Measurements from ENCODE around the gene SPATA9. TPM values are rescaled to one million over a fixed set of nuclear protein-coding genes. Genes with fewer than 3 reads are reported as not detected.

SPATA9 gene
- total and polyA plus RNA-seq, 2 of the 13 experiments (the other 11 are each of a cell fraction or from before 2014, with no cell fraction given): not detected

DNA sequence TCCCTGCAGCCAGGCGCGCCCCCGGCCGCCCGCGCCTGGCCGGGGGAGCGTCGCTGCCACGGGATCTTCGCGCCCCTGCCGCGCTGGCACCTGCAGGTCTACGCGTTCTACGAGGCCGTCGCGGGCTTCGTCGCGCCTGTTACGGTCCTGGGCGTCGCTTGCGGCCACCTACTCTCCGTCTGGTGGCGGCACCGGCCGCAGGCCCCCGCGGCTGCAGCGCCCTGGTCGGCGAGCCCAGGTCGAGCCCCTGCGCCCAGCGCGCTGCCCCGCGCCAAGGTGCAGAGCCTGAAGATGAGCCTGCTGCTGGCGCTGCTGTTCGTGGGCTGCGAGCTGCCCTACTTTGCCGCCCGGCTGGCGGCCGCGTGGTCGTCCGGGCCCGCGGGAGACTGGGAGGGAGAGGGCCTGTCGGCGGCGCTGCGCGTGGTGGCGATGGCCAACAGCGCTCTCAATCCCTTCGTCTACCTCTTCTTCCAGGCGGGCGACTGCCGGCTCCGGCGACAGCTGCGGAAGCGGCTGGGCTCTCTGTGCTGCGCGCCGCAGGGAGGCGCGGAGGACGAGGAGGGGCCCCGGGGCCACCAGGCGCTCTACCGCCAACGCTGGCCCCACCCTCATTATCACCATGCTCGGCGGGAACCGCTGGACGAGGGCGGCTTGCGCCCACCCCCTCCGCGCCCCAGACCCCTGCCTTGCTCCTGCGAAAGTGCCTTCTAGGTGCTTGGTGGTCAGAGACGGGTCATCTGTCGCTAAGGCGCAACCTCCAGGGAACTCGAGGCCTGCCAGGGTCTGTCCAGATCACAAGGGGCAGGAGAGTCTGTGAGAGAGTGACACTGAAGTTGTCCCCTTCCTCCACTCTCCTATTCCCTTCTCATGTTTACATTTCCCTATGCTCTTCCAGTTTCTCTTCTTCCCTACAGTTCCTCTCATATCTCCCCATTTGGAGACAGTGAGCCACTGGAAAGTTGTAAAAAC, 61.6 kb downstream of the SPATA9 start (continued):
- TF ChIP-seq, protein P1, sequence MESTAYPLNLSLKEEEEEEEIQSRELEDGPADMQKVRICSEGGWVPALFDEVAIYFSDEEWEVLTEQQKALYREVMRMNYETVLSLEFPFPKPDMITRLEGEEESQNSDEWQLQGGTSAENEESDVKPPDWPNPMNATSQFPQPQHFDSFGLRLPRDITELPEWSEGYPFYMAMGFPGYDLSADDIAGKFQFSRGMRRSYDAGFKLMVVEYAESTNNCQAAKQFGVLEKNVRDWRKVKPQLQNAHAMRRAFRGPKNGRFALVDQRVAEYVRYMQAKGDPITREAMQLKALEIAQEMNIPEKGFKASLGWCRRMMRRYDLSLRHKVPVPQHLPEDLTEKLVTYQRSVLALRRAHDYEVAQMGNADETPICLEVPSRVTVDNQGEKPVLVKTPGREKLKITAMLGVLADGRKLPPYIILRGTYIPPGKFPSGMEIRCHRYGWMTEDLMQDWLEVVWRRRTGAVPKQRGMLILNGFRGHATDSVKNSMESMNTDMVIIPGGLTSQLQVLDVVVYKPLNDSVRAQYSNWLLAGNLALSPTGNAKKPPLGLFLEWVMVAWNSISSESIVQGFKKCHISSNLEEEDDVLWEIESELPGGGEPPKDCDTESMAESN (CRISPR knock-in tag; conservative IDR thresholded peaks at IDR 0.05): peak; percentile 56; the same call in 1 of the 2 replicates
- no peak for TF ChIP-seq ZBTB1 (CRISPR knock-in tag; IDR thresholded peaks at IDR 0.05; ENCODE audit: borderline replicate concordance)
- TF ChIP-seq EED (CRISPR knock-in tag; IDR thresholded peaks at IDR 0.05): peak; percentile 85
- TF ChIP-seq HMG20B (CRISPR knock-in tag; conservative IDR thresholded peaks at IDR 0.05): no peak
- no peak for TF ChIP-seq ZNF557 (CRISPR knock-in tag; IDR thresholded peaks at IDR 0.05)
- TF ChIP-seq, protein P2, sequence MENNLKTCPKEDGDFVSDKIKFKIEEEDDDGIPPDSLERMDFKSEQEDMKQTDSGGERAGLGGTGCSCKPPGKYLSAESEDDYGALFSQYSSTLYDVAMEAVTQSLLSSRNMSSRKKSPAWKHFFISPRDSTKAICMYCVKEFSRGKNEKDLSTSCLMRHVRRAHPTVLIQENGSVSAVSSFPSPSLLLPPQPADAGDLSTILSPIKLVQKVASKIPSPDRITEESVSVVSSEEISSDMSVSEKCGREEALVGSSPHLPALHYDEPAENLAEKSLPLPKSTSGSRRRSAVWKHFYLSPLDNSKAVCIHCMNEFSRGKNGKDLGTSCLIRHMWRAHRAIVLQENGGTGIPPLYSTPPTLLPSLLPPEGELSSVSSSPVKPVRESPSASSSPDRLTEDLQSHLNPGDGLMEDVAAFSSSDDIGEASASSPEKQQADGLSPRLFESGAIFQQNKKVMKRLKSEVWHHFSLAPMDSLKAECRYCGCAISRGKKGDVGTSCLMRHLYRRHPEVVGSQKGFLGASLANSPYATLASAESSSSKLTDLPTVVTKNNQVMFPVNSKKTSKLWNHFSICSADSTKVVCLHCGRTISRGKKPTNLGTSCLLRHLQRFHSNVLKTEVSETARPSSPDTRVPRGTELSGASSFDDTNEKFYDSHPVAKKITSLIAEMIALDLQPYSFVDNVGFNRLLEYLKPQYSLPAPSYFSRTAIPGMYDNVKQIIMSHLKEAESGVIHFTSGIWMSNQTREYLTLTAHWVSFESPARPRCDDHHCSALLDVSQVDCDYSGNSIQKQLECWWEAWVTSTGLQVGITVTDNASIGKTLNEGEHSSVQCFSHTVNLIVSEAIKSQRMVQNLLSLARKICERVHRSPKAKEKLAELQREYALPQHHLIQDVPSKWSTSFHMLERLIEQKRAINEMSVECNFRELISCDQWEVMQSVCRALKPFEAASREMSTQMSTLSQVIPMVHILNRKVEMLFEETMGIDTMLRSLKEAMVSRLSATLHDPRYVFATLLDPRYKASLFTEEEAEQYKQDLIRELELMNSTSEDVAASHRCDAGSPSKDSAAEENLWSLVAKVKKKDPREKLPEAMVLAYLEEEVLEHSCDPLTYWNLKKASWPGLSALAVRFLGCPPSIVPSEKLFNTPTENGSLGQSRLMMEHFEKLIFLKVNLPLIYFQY (CRISPR knock-in tag; IDR thresholded peaks at IDR 0.05; ENCODE audit: borderline replicate concordance): no peak
- TF ChIP-seq NPAS2 (CRISPR knock-in tag; IDR thresholded peaks at IDR 0.05; ENCODE audit: borderline replicate concordance): no peak
- TF ChIP-seq ZNF766 (CRISPR knock-in tag; IDR thresholded peaks at IDR 0.05; ENCODE audit: borderline replicate concordance): 0 out of 2 replicates have a peak, but pooled peaks have one; percentile 64
- no peak for TF ChIP-seq PITX1 (CRISPR knock-in tag; IDR thresholded peaks at IDR 0.05)
- no peak for TF ChIP-seq ZNF329 (CRISPR knock-in tag; IDR thresholded peaks at IDR 0.05; ENCODE audit: low read depth)
- TF ChIP-seq ETV6 (CRISPR knock-in tag; conservative IDR thresholded peaks at IDR 0.05): no peak; the same call in 1 of the 2 replicates
- TF ChIP-seq KLF13 (CRISPR knock-in tag; IDR thresholded peaks at IDR 0.05): no peak
- TF ChIP-seq SMAD3 (CRISPR knock-in tag; IDR thresholded peaks at IDR 0.05): no peak
- no peak for TF ChIP-seq ARHGAP35 (CRISPR knock-in tag; IDR thresholded peaks at IDR 0.05; ENCODE audit: borderline replicate concordance)
- TF ChIP-seq RBFOX2 (IDR thresholded peaks at IDR 0.05; ENCODE audit: low read depth, low read length): peak; percentile 55
- no peak for TF ChIP-seq ZNF792 (CRISPR knock-in tag; IDR thresholded peaks at IDR 0.05)
- TF ChIP-seq HNRNPH1 (optimal IDR thresholded peaks at IDR 0.05; ENCODE audit: low read depth, low read length): no peak
- 0 out of 2 replicates have a peak, but pooled peaks have one; percentile 60 for TF ChIP-seq AHR (CRISPR knock-in tag; IDR thresholded peaks at IDR 0.05)
- peak; percentile 78; the same call in 1 of the 2 replicates for TF ChIP-seq ZNF562 (CRISPR knock-in tag; IDR thresholded peaks at IDR 0.05; ENCODE audit: borderline replicate concordance)
- no peak for TF ChIP-seq REXO4 (CRISPR knock-in tag; IDR thresholded peaks at IDR 0.05; ENCODE audit: borderline replicate concordance)
- TF ChIP-seq, protein P3, sequence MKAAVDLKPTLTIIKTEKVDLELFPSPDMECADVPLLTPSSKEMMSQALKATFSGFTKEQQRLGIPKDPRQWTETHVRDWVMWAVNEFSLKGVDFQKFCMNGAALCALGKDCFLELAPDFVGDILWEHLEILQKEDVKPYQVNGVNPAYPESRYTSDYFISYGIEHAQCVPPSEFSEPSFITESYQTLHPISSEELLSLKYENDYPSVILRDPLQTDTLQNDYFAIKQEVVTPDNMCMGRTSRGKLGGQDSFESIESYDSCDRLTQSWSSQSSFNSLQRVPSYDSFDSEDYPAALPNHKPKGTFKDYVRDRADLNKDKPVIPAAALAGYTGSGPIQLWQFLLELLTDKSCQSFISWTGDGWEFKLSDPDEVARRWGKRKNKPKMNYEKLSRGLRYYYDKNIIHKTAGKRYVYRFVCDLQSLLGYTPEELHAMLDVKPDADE (CRISPR knock-in tag; IDR thresholded peaks at IDR 0.05): no peak
- no peak; the same call in 1 of the 2 replicates for TF ChIP-seq KLF15 (CRISPR knock-in tag; IDR thresholded peaks at IDR 0.05; ENCODE audit: borderline replicate concordance)
